Vagina (tissue), 2 donors: ENCODE measurements around the gene PCNX1.

Source experiments
- CTCF ChIP-seq, 3 experiments: fragments of 450-650 bp in 2 of 3; fragments of 200-600 bp in 1 of 3; sonication (generic) in 1 of 3; IDR thresholded peaks; one replicate each; pipeline ENCODE4 v1.5.1; 2017 to 2019; ENCODE audit warnings: antibody characterized with exemption in 3 of 3, mild to moderate bottlenecking in 2 of 3, moderate library complexity in 2 of 3
- POLR2A ChIP-seq, 2 donors: fragments of 450-650 bp; IDR thresholded peaks; one replicate each; pipeline ENCODE4 v1.6.1; 2017; ENCODE audit warnings: antibody characterized with exemption in 2 of 2, mild to moderate bottlenecking in 2 of 2, moderate library complexity in 2 of 2

- no peak for TF ChIP-seq CTCF (IDR thresholded peaks at IDR 0.05)
- no peak for TF ChIP-seq POLR2A (IDR thresholded peaks at IDR 0.05)
Observed at GRCh38 chr14:70872678-70873020, 34.6 kb upstream of the PCNX1 start.
